ENCODE results near the gene TCF19.

DNA sequence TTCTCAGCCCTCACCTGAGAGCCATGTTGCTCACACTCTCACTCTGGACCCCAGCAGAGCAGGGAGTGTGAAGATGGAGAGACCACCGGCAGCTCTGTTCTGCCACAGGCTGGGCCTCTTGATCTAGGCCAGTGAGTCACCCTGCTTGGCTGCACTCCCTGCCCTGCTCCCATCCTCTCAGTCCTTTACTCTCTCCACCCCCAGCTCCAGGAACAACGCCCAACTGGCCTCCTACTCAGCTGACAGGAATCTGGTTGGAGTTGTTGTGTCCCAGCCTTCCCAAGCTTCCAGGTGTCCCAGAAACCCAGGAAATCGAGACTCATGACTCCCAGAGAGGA, 43.9 kb upstream of the TCF19 start, which contains the start of gene PSORS1C1:
- TF ChIP-seq, protein P1, sequence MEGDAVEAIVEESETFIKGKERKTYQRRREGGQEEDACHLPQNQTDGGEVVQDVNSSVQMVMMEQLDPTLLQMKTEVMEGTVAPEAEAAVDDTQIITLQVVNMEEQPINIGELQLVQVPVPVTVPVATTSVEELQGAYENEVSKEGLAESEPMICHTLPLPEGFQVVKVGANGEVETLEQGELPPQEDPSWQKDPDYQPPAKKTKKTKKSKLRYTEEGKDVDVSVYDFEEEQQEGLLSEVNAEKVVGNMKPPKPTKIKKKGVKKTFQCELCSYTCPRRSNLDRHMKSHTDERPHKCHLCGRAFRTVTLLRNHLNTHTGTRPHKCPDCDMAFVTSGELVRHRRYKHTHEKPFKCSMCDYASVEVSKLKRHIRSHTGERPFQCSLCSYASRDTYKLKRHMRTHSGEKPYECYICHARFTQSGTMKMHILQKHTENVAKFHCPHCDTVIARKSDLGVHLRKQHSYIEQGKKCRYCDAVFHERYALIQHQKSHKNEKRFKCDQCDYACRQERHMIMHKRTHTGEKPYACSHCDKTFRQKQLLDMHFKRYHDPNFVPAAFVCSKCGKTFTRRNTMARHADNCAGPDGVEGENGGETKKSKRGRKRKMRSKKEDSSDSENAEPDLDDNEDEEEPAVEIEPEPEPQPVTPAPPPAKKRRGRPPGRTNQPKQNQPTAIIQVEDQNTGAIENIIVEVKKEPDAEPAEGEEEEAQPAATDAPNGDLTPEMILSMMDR (conservative IDR thresholded peaks at IDR 0.05 in 1 of 2, IDR thresholded peaks at IDR 0.05 in 1 of 2; ENCODE audit: low read depth in 1 of 2, low read length in 2 of 2): no peak
- TF ChIP-seq EZH2 (IDR thresholded peaks at IDR 0.05; ENCODE audit: low read length, missing control alignments): no peak

All from fibroblast of lung (primary cell).